Activated CD4-positive, alpha-beta T cell treated with anti-CD3 and anti-CD28 coated beads for 24 hours (primary cell): ENCODE measurements around the gene ERC2.
"Not testable (repeated sequence)": the region's sequence is repeated elsewhere in the genome, so short reads cannot be mapped to it uniquely, and the experiment has no call there.

ENCODE experiments used
- DNase-seq, 2 donors: peaks; one replicate each; pipeline ENCODE4 v3.0.0-alpha.2; 2020; ENCODE audit warnings: low read depth in 2 of 2

ERC2 gene

GRCh38 chr3:56468184-56469106, at the start of gene ERC2:
TSS of gene ERC2 (minus strand) at chr3:56468467.
- DNase-seq: no peak

- no peak for DNase-seq
Measured at GRCh38 chr3:56502738-56503137, 34.5 kb upstream of the ERC2 start.

DNA sequence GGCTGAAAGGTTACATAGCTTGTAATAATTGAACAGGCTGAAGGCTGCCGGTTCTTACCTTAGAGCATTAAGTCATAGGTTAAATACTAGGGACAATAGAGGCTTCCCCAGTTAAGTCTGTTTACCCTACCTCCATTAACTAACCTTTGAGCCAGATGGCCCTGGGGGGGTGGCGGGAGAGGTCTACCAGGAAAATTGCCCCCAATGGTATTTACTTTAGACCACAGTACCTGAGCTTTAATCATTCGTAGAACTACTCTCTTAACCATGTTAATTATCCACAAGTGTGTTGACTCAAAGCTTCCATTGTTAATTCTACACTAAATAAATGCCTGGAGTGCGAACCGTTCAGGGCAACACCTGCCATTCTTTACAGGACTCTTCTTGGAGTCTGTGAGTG, 28.1 kb upstream of the ERC2 start:
- not testable (repeated sequence) for DNase-seq

DNA sequence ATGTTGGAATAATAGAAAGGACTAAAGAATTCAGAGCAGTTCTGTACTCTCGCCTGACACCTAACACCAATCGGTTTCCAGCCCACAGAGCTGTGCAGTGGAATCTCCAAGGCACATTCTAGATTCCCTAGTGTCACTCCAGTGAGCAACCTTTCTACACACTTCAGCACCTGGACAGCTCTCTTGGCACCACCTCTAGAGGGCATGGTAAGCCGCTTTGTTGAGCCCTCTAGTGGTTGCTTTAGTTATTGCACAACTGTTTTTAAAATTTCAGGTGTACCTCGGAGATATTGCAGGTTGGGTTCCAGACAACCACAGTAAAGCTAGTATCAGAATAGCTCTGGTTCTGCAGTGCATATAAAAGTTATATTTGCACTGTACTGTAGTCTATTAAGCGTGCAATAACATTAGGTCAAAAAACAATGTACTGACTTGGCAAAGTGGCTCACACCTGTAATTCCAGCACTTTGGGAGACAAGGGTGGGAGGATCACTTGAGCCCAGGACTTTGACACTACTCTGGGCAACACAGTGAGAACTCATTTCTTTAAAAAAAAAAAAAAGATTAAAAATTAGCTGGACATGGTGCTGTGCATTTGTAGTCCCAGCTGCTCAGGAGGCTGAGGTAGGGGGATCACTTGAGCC, 26.5 kb upstream of the ERC2 start:
- DNase-seq: peak; percentile 46 to 63

DNA sequence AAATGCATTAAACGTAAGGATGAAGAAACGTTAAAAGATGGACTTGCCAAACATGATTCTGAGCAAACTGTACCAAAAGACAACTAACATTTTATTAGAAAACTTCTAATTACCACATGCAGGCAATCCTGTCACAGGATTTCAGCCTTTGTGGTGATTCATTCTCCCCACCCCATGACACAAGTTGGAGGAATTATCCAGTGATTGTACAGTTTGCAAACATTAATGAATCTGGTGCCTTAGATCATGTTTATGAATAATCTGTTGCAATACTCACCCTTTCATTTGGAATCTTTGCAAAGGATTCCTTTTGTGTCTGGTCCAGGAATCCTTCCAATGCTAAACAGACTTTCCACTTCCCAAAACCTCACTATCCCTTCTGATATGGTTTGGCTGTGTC, 23.3 kb upstream of the ERC2 start:
- DNase-seq: no peak

DNA sequence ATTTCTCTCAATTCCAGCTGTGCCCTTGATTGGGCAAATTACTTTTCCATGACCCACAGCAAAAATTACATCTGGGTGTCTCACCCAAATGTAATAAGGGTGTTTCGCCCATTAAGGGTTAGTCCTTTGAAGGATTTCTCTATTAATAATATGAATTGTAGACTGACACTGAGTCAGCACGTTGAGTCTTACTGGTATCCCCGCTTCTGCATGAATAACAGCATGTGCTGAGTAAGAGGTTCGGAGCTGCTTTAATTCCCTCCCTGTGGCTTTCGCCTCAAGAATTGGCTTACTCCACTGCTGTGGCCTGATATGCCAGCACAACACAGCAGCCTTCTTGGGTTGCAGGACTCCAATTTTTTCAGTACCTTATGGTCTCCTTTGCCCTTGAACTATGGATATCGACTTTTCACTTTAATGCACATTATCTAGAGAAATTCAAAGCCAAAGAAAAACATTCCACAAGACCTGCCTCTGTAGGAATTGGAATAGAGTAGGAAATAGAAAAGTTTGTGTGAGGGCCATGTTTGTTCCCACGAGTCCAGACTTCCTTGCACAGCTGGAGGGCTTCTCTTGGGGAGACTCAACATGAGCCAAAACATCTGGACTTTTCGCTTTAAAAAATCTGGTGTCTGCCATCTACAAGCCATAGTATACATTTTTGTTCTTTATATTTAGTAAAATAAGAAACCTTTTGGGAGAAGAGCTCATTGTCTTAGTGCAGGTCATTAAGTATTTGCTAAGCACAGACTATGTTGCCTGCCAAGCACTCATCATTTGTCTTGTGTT, 20.7 kb upstream of the ERC2 start:
- DNase-seq: no peak

DNA sequence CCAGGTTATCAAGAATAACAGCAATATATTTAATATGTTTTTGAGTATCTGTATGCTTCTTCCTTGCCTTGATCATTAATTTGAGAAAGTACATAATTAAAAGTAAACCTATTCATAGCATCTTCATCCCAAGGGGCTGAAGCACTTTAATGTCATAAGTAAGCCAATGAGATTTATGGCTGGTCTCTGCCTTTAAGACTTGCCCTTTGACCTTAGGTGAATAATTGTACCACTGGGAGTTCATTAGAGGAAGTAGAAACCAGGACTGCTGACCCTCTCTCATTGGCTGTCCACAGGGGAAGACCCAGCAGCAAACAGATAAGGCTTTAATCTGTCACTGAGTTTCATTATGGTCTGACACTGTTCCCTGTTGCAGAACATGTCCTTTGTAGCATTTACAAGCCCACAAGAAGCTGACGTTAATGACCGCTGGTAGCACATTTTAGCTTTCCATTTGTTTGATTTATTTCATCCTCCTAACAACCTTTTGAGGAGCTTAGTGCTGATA, 16.3 kb upstream of the ERC2 start:
- no peak for DNase-seq

DNA sequence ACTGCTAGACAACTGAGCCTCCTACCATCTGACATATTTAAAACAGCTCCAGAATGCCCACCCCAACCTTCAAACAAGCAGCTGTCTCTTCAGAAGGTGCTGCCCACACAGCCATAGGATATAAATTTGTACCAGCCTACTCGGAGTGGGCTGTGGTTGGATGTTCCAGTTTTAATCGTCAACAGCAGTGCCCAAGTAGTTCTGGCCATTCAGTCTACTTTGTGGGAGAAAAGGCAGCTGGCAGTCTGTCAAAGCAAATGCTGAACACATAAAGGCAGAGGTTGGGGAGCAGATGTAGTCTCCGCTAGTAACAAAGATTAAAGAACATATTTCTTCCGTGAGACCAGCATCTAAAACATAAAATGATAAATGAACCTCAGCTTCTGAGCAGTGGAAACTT, 15.9 kb upstream of the ERC2 start:
- no peak for DNase-seq

DNA sequence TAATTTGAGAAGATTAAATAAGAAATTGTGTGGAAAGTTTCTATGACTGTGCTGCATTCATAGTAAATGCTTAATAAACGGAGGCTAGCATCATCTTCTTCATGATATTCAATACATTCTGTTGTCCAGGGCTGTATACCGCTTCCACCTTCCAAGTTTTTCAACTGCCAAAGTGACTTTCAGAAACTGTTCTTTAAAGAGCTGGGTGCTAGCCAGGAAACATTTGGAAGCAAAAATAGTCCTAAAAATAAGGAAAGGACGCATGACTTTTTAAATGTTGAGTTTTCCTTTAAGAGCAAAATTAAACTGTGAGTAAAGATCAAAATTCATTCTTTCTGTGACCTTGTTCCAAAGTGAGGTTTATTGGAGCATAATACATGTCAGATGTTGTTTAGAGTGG, 9.4 kb upstream of the ERC2 start:
- no peak for DNase-seq

GRCh38 chr3:56476771-56477170, 8.5 kb upstream of the ERC2 start:
- DNase-seq: no peak

GRCh38 chr3:56471771-56472170, 3.5 kb upstream of the ERC2 start:
- no peak for DNase-seq

DNA sequence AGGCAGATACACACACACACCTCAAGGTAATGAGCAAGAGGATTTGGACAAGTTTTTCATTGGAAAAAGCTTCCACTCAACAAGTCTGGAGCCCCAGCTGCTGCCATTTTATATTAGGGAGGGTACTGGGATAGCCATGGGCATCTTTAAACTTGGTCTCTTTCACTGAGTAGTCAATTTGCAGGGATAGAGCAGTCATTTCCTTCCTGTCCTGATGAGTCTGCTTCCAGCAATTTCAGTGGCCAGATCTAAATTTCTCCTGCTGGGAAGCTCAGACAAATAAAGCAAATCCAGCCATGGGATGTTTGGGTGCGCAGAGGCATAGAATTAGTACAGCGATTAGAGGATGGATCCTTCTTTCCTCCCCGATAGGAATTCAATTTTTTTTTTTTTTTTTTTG, 874 bp upstream of the ERC2 start:
- no peak for DNase-seq

GRCh38 chr3:56467801-56468183, 475 bp downstream of the ERC2 start:
- DNase-seq: no peak

DNA sequence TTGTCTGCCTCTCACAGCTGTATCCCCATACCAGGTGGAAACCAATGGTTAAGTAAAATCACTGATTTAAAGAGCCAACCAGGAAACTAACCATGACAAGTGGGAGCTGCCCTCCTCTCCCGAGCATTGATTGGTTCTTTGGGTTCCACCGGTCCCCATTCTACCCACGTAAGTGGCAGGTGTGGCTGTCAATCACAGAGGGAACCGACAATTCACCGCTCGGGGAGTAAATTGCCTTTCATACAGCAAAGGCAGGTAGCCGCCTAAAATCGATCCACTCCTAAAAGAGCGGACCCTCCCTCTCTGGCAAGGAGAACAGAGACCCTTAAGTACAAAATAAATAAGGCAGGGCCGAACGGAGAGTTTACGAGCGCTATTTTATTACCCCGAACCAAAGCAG, 1.2 kb downstream of the ERC2 start:
- DNase-seq: peak in 1 of 2 donors; percentile 14

DNA sequence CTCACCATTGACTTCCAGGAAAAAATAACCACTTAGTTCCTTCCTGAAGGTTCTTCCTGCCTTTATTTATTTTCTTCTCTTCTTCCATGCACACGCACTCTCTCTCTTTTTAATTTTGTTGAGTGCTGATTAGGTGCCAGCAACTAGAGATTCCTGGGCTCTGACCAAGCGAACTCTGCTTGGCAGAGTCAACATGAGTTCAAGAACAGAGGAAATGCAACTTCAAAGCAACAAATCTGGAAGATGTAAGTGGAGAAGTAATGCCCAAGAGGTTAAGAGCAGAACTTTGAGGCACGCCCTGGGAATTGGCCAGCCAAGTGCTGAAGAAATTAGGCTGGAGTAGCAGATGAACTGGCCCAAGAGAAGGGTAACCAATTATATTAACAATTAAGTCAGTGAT, 8.5 kb downstream of the ERC2 start:
- DNase-seq: no peak

DNA sequence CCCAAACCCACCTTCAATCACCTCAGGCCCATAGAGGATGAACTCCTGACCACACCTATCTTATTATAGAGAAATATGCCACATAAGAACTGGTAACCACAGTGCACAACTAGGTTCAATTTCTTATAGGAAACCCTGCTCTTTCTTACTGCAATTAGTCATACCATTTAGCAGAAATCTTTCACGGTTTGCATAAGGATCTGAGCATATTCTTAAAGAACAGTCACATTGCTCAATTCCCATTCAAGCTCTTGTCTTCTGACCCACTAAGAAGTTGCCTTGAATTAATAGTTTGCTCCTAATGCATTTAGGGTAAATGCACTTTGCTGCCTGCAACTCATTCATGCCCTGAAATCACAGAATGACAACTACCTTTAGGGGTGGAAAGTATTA, 9.2 kb downstream of the ERC2 start:
- DNase-seq: no peak

DNA sequence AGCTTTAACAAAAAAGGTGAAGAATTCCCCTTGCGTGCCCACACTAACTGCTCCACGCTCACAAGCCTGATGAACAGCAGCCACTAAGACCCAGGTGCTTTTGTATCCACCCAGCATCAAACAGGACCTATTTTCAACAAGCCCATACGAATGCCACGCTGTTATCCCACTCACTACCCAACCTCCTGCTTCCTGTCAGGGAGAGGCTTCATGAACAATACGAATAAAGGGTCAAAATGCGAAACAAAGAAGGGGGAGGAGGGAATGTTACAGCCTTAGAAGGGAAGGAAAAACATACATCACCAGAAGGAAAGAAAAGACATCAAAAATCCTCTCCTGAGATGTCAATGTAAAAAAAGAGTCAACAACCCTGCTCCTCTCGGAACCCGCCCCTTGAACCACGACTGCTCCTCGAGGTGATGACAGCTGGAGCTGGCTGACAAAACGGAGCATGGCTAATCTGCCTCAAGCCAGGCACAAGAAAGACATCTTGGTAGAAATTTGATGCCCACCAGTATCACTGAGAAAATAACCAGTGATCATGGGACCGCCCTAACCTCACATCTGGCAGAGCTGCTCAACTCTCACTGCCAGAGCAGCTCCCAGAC, 9.7 kb downstream of the ERC2 start:
- DNase-seq: no peak

- DNase-seq: no peak
Measured at GRCh38 chr3:56456117-56456516, 12.2 kb downstream of the ERC2 start.

GRCh38 chr3:56453011-56453410, 15.3 kb downstream of the ERC2 start:
- DNase-seq: no peak

GRCh38 chr3:56452085-56452484, 16.2 kb downstream of the ERC2 start:
- DNase-seq: no peak

GRCh38 chr3:56443372-56443771, 24.9 kb downstream of the ERC2 start:
- DNase-seq: no peak

GRCh38 chr3:56428667-56429066, 39.6 kb downstream of the ERC2 start:
- DNase-seq: no peak
